HG02884 (cell line): Measurements from ENCODE around the gene ODAD2.

Experiments
- ATAC-seq: cut with Tn5 transposase; IDR thresholded peaks from one replicate; pipeline ENCODE4 v1.9.1; 2021; ENCODE audit warnings: mild to moderate bottlenecking, moderate library complexity; ENCODE audit not compliant: unreplicated experiment

Gene ODAD2

DNA sequence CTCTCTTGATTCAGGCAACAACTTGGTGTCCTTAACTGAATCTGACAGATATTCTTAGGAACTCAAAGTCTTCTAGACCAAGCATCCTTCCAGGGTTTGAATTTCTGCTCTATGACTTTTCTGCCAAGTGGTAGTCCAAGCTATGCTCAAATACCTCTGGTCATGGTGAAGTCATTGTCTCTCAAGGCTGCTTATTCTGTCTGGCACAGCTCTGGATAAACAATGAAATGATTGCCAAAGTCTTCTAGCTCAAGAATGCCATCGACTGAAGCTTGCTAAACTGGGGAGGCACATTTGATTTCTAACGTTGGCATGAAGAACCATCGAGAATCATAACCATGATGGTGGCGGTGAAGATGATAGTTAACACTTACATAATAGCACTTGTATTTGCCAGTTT is 137.1 kb downstream of the ODAD2 start:
- ATAC-seq: no peak

DNA sequence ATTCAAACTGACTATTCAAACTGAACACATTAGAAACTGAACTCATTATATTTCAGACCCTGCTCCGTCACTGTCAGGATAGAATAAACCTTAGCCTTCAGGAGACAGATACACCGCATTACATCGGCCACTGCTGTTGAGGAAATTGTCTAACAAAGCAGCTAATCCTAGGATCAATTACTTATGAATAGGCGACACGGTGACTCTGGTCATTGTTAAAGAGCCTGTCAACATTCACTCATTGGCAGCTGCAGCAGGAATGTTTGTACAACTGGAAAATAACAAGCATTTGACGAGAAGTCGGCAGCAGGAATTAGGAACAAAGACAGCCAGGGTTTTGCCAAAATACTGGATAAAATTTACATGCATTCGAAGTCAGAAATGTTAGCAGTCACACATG is 141.3 kb downstream of the ODAD2 start:
- ATAC-seq: no peak

DNA sequence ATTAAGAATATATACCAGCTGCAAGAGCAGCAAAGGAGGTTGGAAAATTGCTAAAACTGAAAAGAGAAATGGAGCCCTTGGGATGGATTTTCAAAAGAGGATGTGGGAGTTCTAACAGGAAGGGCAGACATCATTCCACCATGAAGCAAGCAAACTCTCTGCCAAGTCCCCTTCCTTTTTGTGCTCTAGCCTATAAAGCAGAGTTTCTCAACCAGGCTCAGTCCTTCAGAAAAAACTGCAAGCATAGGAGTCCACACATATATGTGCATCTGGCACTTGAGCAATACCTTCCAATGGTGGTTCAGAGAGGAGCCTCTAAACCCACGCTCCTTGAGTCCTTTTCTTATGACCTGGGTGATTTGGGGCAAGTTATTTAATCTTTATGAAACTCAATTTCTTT is 154.7 kb downstream of the ODAD2 start:
- ATAC-seq: no peak

DNA sequence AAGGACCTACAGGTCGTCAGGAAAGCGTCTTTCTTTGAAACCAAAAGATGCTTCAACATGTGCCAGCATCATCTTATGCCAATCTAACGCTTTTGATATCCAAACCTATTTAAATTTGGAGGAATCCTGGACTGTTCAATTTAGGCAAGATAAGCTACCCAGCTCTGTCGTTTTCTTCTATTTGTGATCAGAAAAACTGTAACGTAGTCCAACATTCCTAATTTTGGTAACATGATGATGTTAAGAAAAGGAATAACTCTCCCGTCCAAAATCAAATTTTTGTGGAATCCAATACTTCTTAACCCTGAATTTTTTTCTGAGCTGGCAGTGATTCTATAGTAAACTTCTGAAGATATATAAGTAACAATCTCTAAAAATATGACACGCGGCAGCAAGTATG is 160.0 kb downstream of the ODAD2 start:
- no peak for ATAC-seq

DNA sequence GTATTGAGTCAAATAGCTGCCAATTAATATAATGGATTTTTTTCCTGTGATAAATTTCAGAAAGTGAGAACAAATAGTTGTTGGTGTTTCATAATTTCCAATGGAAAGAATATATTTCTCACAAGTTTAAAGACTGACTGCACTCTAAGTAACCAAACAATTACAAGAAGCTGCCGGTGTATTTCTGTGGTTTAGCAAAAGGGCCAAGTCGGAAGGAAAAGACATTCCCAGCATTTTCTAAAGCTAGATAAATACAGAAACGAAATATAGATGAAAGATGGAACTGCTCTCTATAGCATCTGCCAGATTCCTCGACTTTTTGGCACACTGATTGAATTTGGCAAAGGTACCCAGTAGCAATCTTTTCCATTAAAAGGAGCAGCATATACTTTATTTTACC is 160.5 kb downstream of the ODAD2 start:
- no peak for ATAC-seq

DNA sequence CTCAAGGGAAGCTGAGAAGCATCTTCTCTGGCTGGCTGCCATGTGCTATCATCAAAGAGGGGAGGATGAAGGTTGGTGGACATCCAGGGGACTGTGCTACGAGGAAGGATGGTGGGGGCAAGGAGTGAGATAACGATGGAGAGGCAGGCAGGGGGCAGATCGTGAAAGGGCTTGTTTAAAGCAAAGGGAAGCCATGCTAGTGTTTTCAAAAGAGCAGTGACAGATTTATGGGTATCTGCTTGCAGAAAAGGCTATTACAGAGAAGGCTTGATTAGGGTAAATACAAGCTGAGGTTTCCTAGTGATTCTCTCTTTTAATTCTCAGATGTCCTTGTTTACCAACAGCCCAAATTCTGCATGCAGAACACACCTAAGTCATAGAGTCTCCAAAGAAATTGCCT is 164.4 kb downstream of the ODAD2 start:
- no peak for ATAC-seq

DNA sequence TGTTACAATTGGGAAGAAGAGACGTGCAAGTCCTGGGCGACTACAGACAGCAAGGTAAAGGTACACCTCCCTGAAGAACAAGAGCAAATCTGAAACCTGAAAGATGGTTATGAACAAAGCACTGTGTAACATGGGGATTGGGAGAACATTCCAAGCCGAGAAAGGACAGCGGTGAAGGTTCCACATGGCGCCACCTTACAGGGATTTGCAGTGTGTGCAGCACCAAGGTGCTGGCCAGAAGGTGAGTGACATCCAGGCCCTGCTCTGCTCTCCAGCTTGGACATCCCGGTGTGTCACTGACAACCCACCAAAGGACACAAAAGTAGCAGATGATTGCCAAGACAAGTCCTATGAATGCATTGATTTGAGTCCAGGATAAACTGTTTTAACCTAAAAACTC is 165.1 kb downstream of the ODAD2 start:
- no peak for ATAC-seq

DNA sequence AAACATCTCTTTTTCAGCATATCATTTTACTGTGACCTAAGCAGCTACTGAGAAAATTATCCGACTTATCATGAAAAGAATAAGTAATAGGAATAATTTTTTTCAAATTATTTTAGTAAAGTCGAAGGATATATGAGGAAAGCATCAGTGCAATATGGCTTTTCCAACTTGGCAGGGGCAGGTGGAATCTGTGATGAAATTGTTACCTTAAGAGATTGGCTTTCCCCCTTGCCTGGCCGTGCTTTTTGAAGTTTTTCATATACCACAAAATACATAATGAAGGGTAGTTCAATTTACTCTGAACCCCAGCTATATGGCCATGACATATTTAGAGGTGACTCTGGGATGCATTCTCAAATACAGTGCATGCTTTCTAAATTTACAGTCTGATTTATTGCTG is 166.1 kb downstream of the ODAD2 start:
- no peak for ATAC-seq

DNA sequence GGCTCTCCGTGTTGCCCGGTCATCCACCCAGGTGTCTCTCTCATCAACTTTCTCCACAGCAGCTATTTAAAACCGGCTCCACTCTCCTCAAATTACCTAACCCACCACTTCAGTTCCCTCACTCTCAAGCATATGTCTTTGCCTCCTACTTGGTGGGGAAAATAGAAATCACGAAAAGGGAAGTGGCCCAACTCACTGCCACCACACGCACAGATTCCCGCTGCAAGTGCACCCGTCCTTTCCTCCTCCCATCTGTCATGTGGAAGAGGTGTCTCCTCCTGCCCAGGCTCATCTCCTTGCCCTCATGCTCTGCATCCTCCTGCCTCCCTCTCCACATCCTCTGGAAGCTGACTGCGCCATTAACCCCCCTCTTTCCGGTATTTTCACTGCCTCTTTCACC is 172.5 kb downstream of the ODAD2 start:
- ATAC-seq: no peak

DNA sequence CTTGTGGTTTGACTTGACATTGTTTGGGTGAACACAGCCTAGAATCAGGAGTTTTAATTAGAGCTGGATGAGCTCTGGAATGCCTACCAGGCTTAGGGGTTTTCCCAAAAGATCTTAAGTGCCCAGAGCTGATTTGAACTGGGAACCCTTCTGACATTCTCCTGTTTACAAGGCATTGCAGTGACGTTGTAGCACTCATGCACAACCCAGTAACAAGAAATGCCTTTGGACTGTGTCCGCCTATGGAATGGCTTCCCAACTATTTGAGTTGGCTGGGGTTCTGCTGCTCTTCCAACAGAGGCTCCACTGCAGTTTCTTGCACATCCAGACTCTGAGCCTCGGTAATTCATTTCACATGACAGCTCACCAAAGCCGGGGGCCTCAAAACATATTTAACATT is 176.6 kb downstream of the ODAD2 start:
- ATAC-seq: no peak

DNA sequence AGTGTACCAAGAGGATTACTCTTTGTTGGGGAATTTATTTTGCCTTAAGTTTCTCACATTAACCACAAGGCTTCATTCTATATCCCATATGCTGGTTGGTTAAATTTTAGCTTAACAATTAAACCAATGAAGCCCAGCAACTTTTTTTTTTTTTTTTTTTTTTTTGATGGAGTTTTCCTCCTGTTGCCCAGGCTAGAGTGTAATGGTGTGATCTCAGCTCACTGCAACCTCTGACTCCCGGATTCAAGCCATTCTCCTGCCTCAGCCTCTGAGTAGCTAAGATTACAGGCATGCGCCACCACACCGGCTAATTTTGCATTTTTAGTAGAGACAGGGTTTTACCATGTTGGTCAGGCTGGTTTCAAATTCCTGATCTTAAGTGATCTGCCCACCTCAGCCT is 178.2 kb downstream of the ODAD2 start:
- no peak for ATAC-seq

DNA sequence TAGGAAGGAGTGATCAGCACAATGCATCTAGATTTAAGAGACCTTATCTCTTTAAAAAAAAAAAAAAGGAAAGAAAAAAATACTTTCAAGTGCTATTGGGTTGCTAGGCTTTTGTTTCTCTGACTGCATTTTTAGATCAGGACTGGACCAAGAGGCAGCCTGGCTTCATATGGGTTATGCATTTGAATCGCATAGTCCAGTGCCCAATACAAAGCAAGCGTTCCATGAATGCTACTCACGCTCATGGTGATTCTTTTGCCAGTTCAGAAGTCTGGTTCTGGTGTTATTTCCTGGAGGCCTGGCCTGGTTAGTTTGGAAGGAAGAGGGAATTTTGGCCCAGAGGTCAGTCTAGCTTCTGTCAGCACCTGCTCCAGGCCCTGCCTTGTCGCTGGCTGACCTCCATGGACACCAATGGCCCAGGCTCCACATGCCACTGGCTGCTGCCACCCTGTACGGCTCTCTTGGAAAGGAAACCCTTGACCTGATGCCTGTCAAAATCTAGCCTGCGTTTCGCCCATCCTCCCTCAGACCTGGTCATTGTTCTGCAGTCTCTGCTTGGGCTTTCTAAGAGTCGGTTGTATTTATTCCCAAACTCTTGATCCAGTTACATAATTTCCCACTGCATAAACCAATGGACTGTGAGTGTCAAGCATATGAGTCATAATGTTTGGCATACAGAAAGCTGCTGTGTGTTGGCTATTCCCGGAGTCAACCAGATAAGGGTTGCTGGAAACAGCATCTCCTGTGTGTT is 178.9 kb downstream of the ODAD2 start:
- ATAC-seq: no peak

DNA sequence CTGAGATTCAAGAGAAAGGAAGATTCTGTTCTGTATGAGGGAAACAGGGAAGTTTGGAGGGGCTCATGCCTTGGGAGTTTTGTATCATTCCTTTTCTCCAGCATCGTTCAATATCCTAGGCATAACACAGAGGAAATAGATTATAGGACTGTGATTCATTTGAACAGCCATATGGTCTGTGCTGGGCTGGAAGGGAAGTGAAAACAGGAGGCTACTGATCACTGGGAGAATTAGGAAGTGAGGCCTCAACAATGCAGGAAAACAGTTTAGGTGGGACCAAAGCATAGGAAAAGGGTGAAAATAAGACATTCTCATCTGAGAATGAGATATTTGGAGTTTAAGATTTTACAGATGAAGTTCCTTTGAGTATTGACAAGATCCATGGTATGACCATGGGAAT is 182.6 kb downstream of the ODAD2 start:
- no peak for ATAC-seq

DNA sequence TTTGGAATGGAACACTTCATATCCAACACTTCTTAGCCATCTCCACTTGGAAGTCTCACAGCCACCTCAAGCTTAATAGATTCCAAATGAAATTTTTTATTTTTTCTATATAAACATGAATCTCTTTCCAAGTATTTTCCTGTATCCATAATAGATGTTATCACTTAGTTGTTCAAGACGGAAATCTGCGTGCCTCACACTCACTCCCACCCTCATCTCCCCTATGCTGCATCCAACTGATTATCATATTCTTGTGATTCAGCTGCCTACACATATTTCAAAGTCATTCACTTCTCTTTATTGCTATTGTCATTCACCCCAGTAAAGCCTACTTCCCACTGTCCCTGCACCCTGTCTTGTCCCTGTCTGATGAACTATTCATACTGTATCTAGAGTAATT is 183.0 kb downstream of the ODAD2 start:
- ATAC-seq: no peak

DNA sequence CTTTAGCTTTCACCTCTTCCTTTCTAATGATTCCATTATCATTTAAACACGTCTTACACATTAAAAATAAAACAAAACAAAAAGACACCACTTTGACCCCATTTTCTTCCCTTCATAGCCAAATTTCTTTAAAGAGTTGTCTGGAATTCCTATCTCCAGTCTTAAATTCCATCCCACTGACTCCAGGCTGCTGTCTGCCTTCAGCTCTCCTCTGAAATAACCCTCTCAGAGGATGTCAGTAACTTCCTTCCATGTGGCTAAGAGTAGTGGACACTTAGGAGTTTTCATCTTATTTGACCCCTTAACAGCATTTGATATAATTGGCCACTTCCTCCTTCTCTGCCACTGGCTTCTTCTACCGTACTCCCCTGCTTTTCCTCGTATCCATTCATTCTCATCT is 183.6 kb downstream of the ODAD2 start:
- ATAC-seq: no peak

DNA sequence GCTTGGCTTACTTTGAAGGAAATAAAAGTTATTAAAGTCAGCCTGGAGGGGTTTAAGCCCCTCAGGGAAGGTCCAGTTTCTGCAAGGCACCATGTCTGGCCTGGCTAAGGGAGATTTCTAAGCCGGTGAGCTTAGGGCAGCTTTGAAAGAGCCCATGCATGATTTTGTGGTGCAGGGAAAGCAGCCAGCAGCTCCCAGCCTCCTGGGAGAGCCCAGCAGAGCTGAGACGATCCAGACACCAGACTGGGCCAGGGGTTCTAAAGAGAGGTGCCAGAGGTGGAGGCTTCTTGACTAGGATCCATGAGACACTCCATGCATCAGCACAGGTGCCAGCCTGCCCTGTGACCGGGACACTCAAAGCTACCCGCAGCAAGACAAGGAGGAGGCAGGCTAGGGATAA is 193.7 kb downstream of the ODAD2 start:
- ATAC-seq: no peak

DNA sequence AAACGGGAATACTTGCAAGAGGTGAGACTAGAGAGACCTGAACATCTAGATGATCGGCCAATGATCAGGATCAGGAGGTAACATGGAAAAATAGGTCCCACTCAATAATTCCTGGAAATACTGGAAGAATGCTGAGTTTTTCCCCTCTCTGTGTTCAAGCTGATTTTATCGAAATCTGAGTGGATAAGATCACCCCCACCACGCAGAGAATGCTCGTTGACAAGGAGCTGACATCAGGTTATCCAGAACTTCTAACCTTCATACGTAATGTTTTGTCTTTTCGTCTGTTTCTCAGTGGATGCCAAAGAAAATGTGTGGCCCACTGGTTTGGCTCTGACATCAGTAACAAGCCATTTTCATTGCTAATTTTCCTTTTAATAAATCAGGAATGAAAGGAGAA is 194.7 kb downstream of the ODAD2 start:
- no peak for ATAC-seq

DNA sequence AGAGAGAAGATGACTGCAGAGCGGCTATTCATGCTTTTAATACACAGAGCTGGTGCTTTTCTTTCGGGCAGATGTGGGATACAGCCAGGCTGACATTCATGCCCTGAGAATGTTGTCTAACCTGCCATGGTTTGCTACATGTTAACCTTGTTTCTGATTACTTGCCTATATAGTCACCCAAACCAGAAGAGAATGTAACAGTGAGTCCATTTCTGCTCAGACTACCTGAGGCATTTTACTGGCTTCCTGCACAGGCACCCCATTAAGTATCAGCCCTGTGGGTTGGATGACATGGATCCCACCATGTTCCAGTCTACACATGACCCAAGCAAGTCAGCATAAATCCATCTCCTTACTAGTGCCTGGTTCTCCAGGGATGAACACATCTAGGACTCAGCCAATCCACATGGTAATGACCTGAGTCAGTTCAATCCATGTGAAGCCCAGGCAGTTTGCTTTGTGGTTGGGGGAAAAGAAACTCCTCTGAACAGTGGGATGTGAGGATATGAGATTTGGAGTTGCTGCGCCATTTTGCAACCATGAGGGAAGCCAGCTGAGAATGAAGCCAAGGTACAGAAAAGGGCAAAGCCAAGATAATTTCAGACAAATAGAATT is 197.6 kb downstream of the ODAD2 start:
- no peak for ATAC-seq

DNA sequence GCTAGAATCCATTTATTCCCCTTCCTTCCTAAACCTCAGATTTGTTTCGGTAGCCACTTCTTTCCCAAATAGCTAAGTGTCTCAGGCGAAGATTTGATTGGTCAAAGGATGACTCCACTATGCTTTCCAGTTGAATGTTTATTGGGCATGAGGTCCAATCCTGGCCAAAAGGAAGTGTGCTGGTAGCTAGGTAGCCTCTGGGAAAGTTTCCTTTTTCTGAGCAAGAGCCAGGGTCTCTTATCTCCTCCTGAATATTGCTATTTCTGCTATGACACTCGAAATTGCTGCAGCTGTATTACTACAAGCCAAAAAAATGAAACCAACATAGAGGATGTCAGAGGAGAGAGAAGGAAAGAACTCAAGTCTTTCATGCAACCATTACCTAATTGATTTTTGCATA is 199.8 kb downstream of the ODAD2 start:
- no peak for ATAC-seq

DNA sequence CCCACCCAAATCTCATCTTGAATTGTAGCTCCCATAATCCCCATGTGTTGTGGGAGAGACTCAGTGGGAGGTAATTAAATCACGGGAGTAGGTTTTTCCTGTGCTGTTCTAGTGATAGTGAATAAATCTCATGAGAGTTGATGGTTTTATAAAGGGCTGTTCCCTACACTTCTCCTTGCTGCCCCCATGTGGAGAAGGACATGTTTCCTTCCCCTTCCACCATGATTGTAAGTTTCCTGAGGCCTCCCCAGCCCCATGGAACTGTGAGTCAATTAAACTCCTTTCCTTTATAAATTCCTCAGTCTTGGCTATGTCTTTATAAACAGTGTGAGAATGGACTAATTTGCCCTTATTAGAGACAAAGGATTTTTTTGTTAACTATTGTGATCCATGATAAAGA is 204.7 kb downstream of the ODAD2 start:
- ATAC-seq: no peak

DNA sequence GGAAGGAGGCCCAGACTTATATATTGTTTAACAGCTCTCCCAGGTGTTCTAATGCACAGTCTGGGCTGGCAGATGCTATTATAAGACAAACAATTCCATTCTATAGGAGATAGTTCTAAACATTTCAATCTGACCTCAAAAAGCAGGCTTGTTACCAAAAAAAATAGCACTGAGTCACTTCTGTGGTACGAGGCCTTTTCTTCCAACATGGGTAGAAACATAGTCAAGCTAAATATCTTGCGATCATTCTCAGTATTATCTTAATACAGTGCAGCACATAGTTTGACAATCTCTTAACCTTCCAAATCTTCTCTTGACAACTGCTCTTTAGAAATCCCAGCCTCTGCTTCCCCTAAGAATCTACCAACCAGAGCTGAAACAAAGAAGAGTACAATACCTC is 206.7 kb downstream of the ODAD2 start:
- ATAC-seq: no peak

DNA sequence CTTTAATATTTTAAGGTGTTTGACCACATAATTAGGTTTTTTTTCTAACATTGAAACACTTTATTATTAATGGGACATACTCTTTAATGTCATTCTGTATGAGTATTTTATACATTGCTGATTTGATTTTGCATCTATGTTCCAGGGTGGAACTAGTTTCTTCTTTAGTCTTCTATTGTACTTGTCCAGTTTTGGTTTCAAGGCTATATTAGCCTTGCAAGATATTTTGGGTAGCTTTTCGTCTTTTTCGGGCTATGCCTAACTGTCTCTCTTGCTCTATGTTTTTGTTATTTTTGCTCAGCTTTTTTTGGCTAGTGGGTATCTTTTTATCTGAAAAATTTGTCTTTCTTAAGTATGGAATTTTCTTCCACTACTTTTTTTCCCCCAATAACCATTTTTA is 214.6 kb downstream of the ODAD2 start:
- ATAC-seq: no peak

DNA sequence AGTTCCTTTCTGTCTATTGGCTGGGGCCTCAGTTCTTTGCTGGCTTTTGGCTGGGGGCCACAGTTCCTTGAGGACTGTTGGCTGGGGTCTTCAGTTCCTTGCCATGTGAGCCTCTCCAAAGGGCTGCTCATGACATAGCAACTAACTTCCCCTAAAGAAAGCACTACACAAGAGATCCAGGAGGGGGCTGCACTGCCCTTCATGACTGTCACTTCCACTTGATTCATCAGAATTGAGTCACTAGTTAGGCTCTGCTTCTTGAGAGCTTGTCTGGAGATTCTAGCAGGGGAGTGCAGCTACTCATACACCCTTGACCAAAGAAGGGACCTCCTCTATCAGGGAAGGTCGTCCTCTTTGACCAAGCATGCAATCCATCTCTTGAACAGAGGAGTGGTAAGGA is 215.2 kb downstream of the ODAD2 start:
- no peak for ATAC-seq
